GM12874 (cell line): ENCODE results near the gene CFAP73.
A peak's percentile ranks its signal among the peaks of the same experiment; 100 is the strongest.

ENCODE experiments used
- TF ChIP-seq, protein P1 (sequence below): IDR thresholded peaks from 2 replicates; pipeline ENCODE4 v1.5.1; 2011; ENCODE audit warnings: low read depth, mild to moderate bottlenecking, control low read depth, low read length, moderate library complexity; ENCODE audit not compliant: insufficient read depth

The CFAP73 gene

DNA sequence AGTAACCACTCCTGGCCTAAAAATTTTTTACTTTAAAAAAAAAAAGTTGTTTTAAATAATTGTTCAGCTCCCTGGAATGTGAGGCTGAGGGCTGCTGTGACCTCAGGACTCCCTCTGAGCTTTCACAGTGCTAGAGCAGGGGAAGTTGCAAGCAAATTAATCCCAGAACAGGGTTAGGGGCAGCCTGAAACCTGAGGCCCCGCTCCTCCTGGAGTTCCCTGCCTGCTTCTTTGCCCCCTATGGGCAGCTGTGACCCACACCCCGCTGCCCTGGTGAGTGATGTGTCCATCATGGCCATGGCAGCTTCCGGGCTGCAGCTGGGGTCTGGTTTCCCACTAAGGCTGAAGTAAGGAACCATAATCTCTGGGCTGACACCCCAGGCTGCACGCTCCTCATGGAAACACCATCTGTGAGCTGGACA, 45.5 kb downstream of the CFAP73 start:
- TF ChIP-seq, protein P1, sequence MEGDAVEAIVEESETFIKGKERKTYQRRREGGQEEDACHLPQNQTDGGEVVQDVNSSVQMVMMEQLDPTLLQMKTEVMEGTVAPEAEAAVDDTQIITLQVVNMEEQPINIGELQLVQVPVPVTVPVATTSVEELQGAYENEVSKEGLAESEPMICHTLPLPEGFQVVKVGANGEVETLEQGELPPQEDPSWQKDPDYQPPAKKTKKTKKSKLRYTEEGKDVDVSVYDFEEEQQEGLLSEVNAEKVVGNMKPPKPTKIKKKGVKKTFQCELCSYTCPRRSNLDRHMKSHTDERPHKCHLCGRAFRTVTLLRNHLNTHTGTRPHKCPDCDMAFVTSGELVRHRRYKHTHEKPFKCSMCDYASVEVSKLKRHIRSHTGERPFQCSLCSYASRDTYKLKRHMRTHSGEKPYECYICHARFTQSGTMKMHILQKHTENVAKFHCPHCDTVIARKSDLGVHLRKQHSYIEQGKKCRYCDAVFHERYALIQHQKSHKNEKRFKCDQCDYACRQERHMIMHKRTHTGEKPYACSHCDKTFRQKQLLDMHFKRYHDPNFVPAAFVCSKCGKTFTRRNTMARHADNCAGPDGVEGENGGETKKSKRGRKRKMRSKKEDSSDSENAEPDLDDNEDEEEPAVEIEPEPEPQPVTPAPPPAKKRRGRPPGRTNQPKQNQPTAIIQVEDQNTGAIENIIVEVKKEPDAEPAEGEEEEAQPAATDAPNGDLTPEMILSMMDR, result no peak

DNA sequence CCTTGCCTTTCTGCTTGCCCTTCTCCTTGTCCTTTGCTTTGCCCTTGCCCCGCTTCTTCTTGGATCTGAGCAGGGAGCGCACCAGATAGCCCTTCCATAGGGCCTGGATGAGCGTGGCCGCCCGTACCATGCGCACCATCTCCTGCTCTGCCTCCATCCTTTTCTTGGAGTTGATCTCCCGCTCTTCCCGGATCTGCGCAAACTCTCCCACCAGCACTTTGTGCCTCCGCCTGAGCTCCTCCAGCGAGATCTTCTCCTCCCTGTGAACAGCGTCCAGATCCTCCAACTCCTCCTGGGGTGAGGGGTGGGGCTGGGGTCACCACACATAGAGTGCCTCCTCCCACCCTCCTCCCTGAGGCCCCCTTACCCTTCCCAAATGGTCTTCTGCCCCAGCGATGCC, 46.1 kb downstream of the CFAP73 start:
- TF ChIP-seq, protein P1, result no peak

DNA sequence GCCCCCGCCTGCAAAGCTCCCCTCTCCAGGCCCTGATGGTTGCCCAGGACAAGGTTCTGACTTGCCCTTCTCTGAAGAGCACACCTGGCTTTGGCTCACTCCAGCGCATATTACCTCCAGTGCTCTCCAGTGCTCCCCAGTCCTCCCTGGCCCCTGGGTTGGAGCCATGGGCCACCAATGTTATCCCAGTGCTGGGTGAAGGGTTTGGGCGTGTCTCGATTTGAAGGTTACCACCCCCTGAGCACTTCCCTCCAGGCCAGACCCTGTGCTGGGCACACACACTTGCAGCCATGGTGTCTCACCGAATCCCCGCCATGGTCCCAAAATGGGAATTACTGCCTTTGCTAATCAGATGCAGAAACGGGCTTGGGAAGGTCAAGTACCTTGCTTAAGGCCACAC, 47.1 kb downstream of the CFAP73 start:
- TF ChIP-seq, protein P1, result no peak

DNA sequence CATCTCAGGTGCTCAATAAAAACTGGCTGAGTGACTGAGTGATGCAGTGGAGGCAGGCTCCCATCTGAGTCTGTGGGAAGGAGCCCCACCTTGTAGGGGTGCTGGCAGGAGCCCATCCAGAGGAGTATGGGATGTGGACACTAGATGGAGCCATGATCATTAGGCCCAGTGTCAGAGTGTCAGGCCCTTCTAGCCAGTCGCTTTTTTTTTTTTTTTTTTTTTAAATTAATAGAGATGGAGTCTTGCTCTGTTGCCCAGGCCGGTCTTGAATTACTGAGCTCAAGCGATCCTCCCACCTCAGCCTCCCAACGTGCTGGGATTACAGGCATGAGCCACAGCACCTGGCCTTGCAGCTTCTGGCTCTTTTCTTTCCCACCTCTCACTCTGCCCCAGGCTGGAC, 47.5 kb downstream of the CFAP73 start:
- TF ChIP-seq, protein P1, result peak; percentile 77

DNA sequence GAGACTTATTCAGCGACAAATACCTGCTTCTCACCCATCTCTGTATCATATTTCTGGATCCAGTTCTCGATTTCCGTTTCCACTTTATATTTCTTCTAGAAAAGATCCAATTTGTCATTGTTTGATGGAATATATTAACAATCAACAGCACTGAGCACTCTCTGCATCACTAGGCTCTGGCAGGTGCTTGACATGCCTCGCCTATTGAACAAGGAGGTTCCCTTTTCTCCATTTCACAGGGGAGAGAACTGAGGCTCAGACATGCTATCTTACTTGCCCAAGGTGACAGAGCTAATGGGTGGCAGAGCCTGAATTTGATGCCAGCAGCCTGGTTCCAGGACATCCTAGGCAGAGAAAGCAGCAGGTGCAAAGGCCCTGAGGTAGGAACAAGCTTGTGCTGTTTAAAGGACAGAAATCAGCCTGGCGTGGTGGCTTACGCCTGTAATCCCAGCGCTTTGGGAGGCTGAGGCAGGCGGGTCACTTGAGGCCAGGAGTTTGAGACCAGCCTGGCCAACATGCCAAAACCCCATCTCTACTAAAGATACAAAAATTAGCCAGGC, 48.1 kb downstream of the CFAP73 start:
- TF ChIP-seq, protein P1, result no peak

DNA sequence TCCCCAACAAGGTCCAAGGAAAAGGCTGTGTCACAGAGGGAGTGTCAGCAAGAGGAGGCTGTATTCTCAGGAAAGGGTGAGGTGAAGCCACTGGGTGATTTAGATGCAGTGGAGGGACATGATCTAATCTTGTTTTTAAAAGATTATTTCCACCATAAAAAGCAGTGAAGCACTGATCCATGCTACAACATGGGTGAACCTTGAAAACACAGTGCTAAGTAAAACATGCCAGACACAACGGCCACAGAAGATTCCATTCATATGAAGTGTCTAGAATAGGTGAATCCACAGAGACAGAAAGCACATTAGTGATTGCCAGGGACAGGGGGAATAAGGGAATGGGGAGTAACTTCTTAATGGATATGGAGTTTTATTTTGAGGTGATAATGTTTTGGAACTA, 48.8 kb downstream of the CFAP73 start:
- TF ChIP-seq, protein P1, result no peak

DNA sequence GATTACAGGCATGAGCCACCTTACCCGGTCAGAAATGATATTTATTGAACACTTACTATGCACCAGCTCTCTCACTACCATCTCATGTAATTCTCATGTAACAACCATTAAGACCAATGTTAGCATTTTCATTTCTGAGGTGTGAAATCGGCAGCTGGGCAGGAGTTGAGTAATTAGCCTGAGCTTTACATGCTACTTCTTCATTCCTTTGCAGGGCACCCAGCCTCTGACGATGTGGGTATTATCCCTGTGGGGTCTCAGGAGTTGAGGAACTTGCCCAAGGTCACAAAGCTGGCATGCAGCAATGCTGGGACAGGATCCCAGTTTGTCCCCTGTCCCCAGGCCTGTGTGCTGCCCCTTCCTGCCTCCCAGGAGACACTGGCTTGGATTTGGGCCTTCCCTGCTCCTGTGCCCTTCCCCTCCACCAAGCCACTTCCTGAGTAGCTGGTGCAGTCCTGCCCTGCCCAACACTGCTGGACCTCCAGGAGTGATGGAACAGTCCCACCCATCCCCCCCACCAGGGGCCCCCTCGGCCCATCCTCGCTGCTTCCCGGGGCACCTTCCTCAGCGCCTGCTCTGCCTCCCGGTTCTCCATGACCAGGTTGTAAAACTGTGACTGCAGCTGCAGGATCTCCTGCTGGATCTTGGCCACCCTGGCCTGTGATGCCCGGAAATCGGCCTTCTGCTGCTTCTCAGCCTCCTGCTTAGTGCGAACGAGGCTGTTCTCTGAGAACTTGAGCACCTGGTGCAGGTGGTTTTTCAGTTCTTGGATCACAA, 50.7 kb downstream of the CFAP73 start:
- TF ChIP-seq, protein P1, result no peak
